ENCODE measurements around the gene FGGY.

Gene FGGY

GRCh38 chr1:59393211-59394180, 96.6 kb downstream of the FGGY start:
- Histone ChIP-seq H3K27ac (ENCODE audit: low read length) (peak overlapping the region; percentile 30; the same call in 1 of the 2 replicates), H3K9ac (ENCODE audit: low read depth, low read length) (no peak overlapping the region), H3K36me3 (ENCODE audit: insufficient read depth, low read length) (no peaks in the 10 kb centered on the region), H3K4me3 (ENCODE audit: low read depth in 1 of 2, low read length in 2 of 2) (no peak overlapping the region), H3K4me2 (ENCODE audit: insufficient read depth, low read length) (no peak overlapping the region), H2AFZ (ENCODE audit: low read depth, low read length) (no peak overlapping the region), H4K20me1 (ENCODE audit: insufficient read depth, low read length) (no peaks in the 10 kb centered on the region), H3K27me3 (ENCODE audit: insufficient read depth, low read length, poor library complexity) (no peaks in the 10 kb centered on the region), H3K79me2 (ENCODE audit: insufficient read depth, low read length) (no peaks in the 10 kb centered on the region), H3K9me3 (ENCODE audit: insufficient read depth, low read length, severe bottlenecking) (no peaks in the 10 kb centered on the region), H3K4me1 (ENCODE audit: insufficient read depth, low read length) (peaks cover 32% of the 10 kb centered on the region)
- DNase-seq: no peak
- ATAC-seq (ENCODE audit: insufficient read depth, low read depth): no peak
- TF ChIP-seq CTCF (IDR thresholded peaks at IDR 0.05; ENCODE audit: borderline replicate concordance, extremely low read depth, low read length, poor library complexity, severe bottlenecking) (no peak), EZH2 (IDR thresholded peaks at IDR 0.05; ENCODE audit: borderline replicate concordance, low read depth, low read length, severe bottlenecking) (no peak)

GRCh38 chr1:59394706-59395425, 98.0 kb downstream of the FGGY start:
- Histone ChIP-seq H3K27me3 (ENCODE audit: insufficient read depth, low read length, poor library complexity) (no peaks in the 10 kb centered on the region), H3K79me2 (ENCODE audit: insufficient read depth, low read length) (no peaks in the 10 kb centered on the region), H3K9ac (ENCODE audit: low read depth, low read length) (no peak overlapping the region), H3K36me3 (ENCODE audit: insufficient read depth, low read length) (no peaks in the 10 kb centered on the region), H3K4me3 (ENCODE audit: low read depth in 1 of 2, low read length in 2 of 2) (no peak overlapping the region), H3K4me1 (ENCODE audit: insufficient read depth, low read length) (peaks cover 32% of the 10 kb centered on the region), H3K4me2 (ENCODE audit: insufficient read depth, low read length) (no peak overlapping the region; the same call in 1 of the 2 replicates), H3K27ac (ENCODE audit: low read length) (peak overlapping the region; percentile 51), H4K20me1 (ENCODE audit: insufficient read depth, low read length) (no peaks in the 10 kb centered on the region), H2AFZ (ENCODE audit: low read depth, low read length) (0 out of 2 replicates have a peak overlapping the region, but pooled peaks have one; percentile 19), H3K9me3 (ENCODE audit: insufficient read depth, low read length, severe bottlenecking) (no peaks in the 10 kb centered on the region)
- DNase-seq (peak; percentile 57), ATAC-seq (ENCODE audit: insufficient read depth, low read depth) (peak; percentile 93)
- TF ChIP-seq CTCF (IDR thresholded peaks at IDR 0.05; ENCODE audit: borderline replicate concordance, extremely low read depth, low read length, poor library complexity, severe bottlenecking): no peak
- TF ChIP-seq EZH2 (IDR thresholded peaks at IDR 0.05; ENCODE audit: borderline replicate concordance, low read depth, low read length, severe bottlenecking): no peak

GRCh38 chr1:59396387-59396786, 99.5 kb downstream of the FGGY start:
- Histone ChIP-seq H3K4me3 (ENCODE audit: low read depth in 1 of 2, low read length in 2 of 2) (no peak overlapping the region), H2AFZ (ENCODE audit: low read depth, low read length) (no peak overlapping the region), H3K27me3 (ENCODE audit: insufficient read depth, low read length, poor library complexity) (no peaks in the 10 kb centered on the region), H3K9ac (ENCODE audit: low read depth, low read length) (no peak overlapping the region), H3K9me3 (ENCODE audit: insufficient read depth, low read length, severe bottlenecking) (no peaks in the 10 kb centered on the region), H3K27ac (ENCODE audit: low read length) (no peak overlapping the region), H3K4me1 (ENCODE audit: insufficient read depth, low read length) (peaks cover 32% of the 10 kb centered on the region), H3K4me2 (ENCODE audit: insufficient read depth, low read length) (no peak overlapping the region), H3K79me2 (ENCODE audit: insufficient read depth, low read length) (no peaks in the 10 kb centered on the region), H3K36me3 (ENCODE audit: insufficient read depth, low read length) (no peaks in the 10 kb centered on the region), H4K20me1 (ENCODE audit: insufficient read depth, low read length) (no peaks in the 10 kb centered on the region)
- no peak for TF ChIP-seq EZH2 (IDR thresholded peaks at IDR 0.05; ENCODE audit: borderline replicate concordance, low read depth, low read length, severe bottlenecking)
- no peak for TF ChIP-seq CTCF (IDR thresholded peaks at IDR 0.05; ENCODE audit: borderline replicate concordance, extremely low read depth, low read length, poor library complexity, severe bottlenecking)
- ATAC-seq (ENCODE audit: insufficient read depth, low read depth) (no peak), DNase-seq (no peak)

All from DND-41 (cell line).